Omental fat pad (tissue), 4 donors: Measurements from ENCODE around the gene RAB40C. TPM values are rescaled to one million over a fixed set of nuclear protein-coding genes. Genes with fewer than 3 reads are reported as not detected.

Experiments used
- ATAC-seq: fragments of 150-250 bp; one replicate; pipeline ENCODE4 v1.9.1; 2016; ENCODE audit warnings: mild to moderate bottlenecking, moderate library complexity; ENCODE audit not compliant: low FRiP score
- DNase-seq: peaks from one replicate; pipeline ENCODE4 v3.0.0-alpha.2; 2019; ENCODE audit warnings: low spot score
- CTCF ChIP-seq, 3 donors: fragments of 450-650 bp; IDR thresholded peaks; one replicate each; pipeline ENCODE4 v1.5.1; 2016 to 2017; ENCODE audit warnings: antibody characterized with exemption in 3 of 3, mild to moderate bottlenecking in 3 of 3, moderate library complexity in 2 of 3
- total RNA-seq, 4 donors: library from RNA; depleted of rRNA; stranded (reverse); fragments of >200 nt; gene quantifications; one replicate each; pipeline ENCODE4 v1.1.0, GENCODE V29; 2016

Gene RAB40C
- total RNA-seq, 4 donors from 2014 or later = 11.6 to 20.6 (median 14.8) TPM

- ATAC-seq (no peak), DNase-seq (no peak)
- TF ChIP-seq CTCF (IDR thresholded peaks at IDR 0.05) = no peak
Observed at GRCh38 chr16:555528-556473, 34.1 kb upstream of the RAB40C start.

DNA sequence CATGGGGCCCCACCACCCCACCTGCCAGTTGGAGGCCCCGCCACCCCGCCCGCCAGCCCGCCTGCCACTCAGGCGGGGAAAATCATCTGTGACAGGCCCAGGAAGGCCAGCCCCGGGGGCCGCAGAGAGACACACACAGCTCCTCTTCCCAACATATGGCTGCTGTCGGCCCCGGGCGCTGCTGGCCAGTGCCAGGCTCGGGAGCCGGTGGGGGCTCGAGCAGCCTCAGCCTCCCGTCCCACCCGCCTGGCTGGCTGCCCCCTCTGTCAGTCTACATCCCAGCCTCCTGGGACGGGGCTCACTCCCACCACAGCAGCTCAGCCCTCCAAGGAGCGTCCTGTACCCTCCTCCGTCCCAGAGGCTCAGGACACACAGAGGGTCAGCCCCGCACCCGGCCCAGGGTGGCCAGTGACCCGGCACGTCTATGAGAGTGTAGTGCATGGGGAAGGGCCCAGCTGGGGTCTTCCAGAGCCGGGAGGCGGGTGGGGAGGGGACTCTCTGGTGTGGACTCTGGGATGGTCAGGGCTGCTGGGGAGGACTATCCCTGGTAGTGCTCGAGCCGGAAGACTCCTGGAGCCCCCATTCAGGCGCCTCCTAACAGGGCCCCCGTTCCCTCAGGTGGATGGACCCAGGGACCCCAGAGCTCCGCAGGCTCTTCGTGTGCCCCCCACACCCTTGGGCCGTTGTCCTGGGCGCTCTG, 33.2 kb upstream of the RAB40C start:
- DNase-seq (no peak), ATAC-seq (no peak)
- no peak for TF ChIP-seq CTCF (IDR thresholded peaks at IDR 0.05)

- DNase-seq (no peak), ATAC-seq (no peak)
- TF ChIP-seq CTCF (IDR thresholded peaks at IDR 0.05) = no peak
Observed at GRCh38 chr16:557463-558297, 32.2 kb upstream of the RAB40C start.

GRCh38 chr16:558298-559020, 31.4 kb upstream of the RAB40C start:
- DNase-seq (no peak), ATAC-seq (peak; percentile 10)
- TF ChIP-seq CTCF (IDR thresholded peaks at IDR 0.05) = no peak

- no peak for TF ChIP-seq CTCF (IDR thresholded peaks at IDR 0.05)
- ATAC-seq (no peak), DNase-seq (no peak)
Observed at GRCh38 chr16:559021-559380, 30.9 kb upstream of the RAB40C start.
